Sigmoid colon (tissue), 7 donors: Measurements from ENCODE around the gene PODXL2. TPM values are rescaled to one million over a fixed set of nuclear protein-coding genes. Genes with fewer than 3 reads are reported as not detected.
A peak's percentile ranks its signal among the peaks of the same experiment; 100 is the strongest.

Experiments
- DNase-seq: peaks from one replicate; pipeline ENCODE4 v3.0.0-alpha.2; 2019
- H3K27ac ChIP-seq, 4 donors: fragments of 200-600 bp; sonication (generic); one replicate each; pipeline ENCODE4 v1.5.1; 2016 to 2019; ENCODE audit warnings: mild to moderate bottlenecking in 1 of 4
- H3K27me3 ChIP-seq, 3 donors: fragments of 200-600 bp; sonication (generic); one replicate each; pipeline ENCODE4 v1.5.1; 2019; ENCODE audit warnings: mild to moderate bottlenecking in 1 of 3
- H3K36me3 ChIP-seq, 4 donors: fragments of 200-600 bp; sonication (generic); one replicate each; pipeline ENCODE4 v1.5.1; 2016 to 2019
- H3K4me1 ChIP-seq, 4 donors: fragments of 200-600 bp; sonication (generic); one replicate each; pipeline ENCODE4 v1.5.1; 2017 to 2019
- H3K4me3 ChIP-seq, 4 donors: fragments of 200-600 bp; sonication (generic); one replicate each; pipeline ENCODE4 v1.5.1; 2017 to 2019; ENCODE audit warnings: mild to moderate bottlenecking in 2 of 4, moderate library complexity in 1 of 4
- H3K9me3 ChIP-seq, 4 donors: fragments of 200-600 bp in 3 of 4; sonication (generic) in 3 of 4; one replicate each; pipeline versions ENCODE4 v1.5.1 to v1.6.1; 2013 to 2019
- EP300 ChIP-seq, 4 donors: sonication (generic); formaldehyde crosslinking; IDR thresholded peaks; one replicate each; pipeline ENCODE4 v1.6.1; 2017; ENCODE audit warnings: antibody characterized with exemption in 4 of 4
- POLR2A ChIP-seq, 2 donors: fragments of 450-650 bp; IDR thresholded peaks; one replicate each; pipeline ENCODE4 v1.6.1; 2016; ENCODE audit warnings: antibody characterized with exemption in 2 of 2, mild to moderate bottlenecking in 2 of 2, moderate library complexity in 2 of 2
- POLR2AphosphoS5 ChIP-seq, 4 donors: sonication (generic); formaldehyde crosslinking; IDR thresholded peaks; one replicate each; pipeline ENCODE4 v1.6.1; 2017; ENCODE audit warnings: antibody characterized with exemption in 4 of 4
- WGBS, 2 donors: extraction: QIAGEN DNeasy Blood & Tissue Kit; methylation state at CpG; one replicate each; pipeline ENCODE4 v1.1.7; 2013; 5-methylcytosine and 5-hydroxymethylcytosine counted together
- intact Hi-C: fragments of 100-400 bp; cut with DNase I; formaldehyde crosslinking; loops from one replicate; pipeline ENCODE4 v1.15.1; 2023
- polyA plus RNA-seq, 3 donors: library from polyadenylated mRNA; stranded (reverse); fragments of 200-250 nt; gene quantifications; one replicate each; pipeline ENCODE4 v1.2.3, GENCODE V29; 2013
- total RNA-seq, 4 donors: library from RNA; depleted of rRNA; stranded (reverse); fragments of >200 nt; gene quantifications; one replicate each; pipeline ENCODE4 v1.1.0, GENCODE V29; 2016
- TF ChIP-seq, protein P1 (sequence below), 4 experiments: fragments of 450-650 bp in 3 of 4; fragments of 200-600 bp in 1 of 4; IDR thresholded peaks; one replicate each; pipeline ENCODE4 v1.5.1; 2016 to 2019; ENCODE audit warnings: antibody characterized with exemption in 4 of 4, mild to moderate bottlenecking in 3 of 4, moderate library complexity in 2 of 4
- donor health status: healthy with polysubstance abuse.
- donor health status: Bipolar disorder and iron deficiency.
- donor health status: healthy.

PODXL2 gene
- total and polyA plus RNA-seq, 7 donors: 2.0 to 16.7 (median 2.8) TPM

DNA sequence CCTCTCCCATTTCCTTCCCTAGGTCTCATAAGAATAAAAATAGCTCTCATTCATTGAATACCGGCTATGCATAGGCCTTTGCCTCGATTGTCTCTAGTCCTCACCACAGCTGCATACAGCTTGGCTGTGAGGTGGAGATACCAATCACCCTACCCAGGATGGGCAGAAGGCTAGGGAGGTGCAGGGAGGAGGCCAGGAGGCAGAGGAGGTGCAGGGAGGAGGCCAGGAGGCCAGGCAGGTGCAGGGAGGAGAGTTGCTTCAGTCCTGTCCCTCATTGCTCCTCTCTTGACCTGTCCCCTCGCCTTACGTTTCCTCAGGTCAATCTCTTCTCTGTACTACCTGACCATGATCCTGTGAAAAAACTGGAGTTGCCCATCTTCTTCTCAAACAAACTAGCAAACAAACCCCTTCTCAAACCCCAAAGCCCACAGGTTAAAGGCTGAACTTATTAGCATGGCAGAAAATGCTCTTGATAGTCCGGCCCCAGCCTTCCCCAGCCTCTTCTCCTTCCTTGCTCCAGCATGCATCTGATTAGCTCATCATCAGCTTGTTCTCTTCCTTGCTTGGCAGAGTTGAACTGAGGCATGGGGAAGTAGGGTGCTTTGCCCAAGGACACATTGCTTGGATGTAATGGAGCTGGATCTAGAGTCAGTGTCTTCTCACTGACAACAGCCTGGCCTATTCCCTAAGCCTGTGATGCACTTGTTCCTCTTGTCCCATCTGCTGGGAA lies 15.8 kb downstream of the PODXL2 start:
- Histone ChIP-seq H3K27ac (no peak overlapping the region), H3K36me3 (no peaks in the 10 kb centered on the region), H3K27me3 (no peaks in the 10 kb centered on the region), H3K4me3 (no peak overlapping the region), H3K9me3 (no peaks in the 10 kb centered on the region), H3K4me1 (no peaks in the 10 kb centered on the region)
- DNase-seq: peak; percentile 19
- 81 to 92% methylated on average over 5 of the region's 5 CpGs for whole genome bisulfite sequencing, 2 donors
- intact Hi-C loops: no loop called here
- TF ChIP-seq EP300 (IDR thresholded peaks at IDR 0.05): no peak
- no peak for TF ChIP-seq POLR2A (IDR thresholded peaks at IDR 0.05)
- TF ChIP-seq POLR2AphosphoS5 (IDR thresholded peaks at IDR 0.05): no peak
- TF ChIP-seq, protein P1, sequence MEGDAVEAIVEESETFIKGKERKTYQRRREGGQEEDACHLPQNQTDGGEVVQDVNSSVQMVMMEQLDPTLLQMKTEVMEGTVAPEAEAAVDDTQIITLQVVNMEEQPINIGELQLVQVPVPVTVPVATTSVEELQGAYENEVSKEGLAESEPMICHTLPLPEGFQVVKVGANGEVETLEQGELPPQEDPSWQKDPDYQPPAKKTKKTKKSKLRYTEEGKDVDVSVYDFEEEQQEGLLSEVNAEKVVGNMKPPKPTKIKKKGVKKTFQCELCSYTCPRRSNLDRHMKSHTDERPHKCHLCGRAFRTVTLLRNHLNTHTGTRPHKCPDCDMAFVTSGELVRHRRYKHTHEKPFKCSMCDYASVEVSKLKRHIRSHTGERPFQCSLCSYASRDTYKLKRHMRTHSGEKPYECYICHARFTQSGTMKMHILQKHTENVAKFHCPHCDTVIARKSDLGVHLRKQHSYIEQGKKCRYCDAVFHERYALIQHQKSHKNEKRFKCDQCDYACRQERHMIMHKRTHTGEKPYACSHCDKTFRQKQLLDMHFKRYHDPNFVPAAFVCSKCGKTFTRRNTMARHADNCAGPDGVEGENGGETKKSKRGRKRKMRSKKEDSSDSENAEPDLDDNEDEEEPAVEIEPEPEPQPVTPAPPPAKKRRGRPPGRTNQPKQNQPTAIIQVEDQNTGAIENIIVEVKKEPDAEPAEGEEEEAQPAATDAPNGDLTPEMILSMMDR (IDR thresholded peaks at IDR 0.05): no peak

DNA sequence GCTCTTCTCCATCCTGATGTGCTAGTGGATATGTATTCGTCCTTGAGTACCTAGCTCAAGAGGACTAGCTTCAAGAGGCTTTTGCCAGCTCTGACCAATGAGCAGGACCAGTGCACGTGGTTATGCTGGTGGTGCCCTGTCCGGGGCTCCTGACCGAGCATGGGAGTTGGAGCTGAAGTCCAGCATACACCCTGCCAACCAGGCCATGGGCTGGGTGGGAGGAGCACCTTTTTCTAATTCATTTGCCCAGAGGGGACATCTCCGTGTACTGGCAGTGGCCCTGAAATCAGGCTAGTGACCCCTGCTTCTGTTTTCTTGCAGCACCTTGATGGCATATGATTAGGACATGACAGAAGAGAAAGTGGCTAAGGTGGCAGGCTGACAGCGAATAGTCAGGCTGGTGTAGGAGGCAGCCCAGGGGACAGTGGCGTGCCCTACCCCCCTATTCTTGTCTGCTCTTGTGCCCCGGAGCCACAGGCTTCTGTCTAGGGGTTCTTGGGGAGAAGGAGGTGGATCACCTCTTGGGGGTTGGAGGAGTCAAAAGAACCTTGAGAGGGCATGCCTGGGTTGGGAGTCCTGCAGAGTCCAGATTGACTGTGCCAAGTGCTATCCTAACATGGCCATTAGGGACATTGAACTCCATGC lies 16.5 kb downstream of the PODXL2 start:
- H3K36me3 ChIP-seq: no peaks in the 10 kb centered on the region
- 94 to 95% methylated on average over 8 of the region's 8 CpGs for WGBS, 2 donors
- no peak for TF ChIP-seq EP300 (IDR thresholded peaks at IDR 0.05)
- TF ChIP-seq, protein P1 (IDR thresholded peaks at IDR 0.05): no peak
- no peak for TF ChIP-seq POLR2A (IDR thresholded peaks at IDR 0.05)
- TF ChIP-seq POLR2AphosphoS5 (IDR thresholded peaks at IDR 0.05): no peak
- no peaks in the 10 kb centered on the region for H3K9me3 ChIP-seq
- H3K27me3 ChIP-seq: no peaks in the 10 kb centered on the region
- no peak for DNase-seq
- no peaks in the 10 kb centered on the region for H3K4me1 ChIP-seq
- intact Hi-C loops: no loop called here
- no peak overlapping the region for H3K27ac ChIP-seq
- no peak overlapping the region for H3K4me3 ChIP-seq

DNA sequence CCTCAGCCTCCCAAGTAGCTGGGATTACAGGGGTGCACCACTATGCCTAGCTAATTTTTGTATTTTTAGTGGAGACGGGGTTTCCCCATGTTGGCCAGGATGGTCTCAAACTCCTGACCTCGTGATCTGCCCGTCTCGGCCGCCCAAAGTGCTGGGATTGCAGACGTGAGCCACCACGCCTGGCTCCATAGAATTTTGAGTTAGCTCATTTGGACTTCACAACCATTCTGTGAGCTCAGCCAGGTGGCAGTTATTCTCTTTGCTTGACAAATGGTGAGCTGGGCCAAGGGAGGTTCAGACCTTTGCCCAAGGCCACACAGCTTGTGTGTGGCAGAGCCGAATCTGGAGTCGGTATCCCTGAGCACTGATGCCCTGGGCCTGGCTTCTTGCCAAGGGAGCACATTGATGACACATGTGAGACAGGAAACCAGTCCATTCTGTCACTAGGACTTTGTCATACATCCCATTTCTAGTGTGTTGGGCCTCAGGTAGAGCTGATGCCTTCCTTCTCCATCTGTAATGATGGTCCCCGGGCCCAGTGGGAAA lies 17.6 kb downstream of the PODXL2 start:
- WGBS, 2 donors: 93 to 95% methylated on average over 10 of the region's 10 CpGs
- Histone ChIP-seq H3K36me3 (no peaks in the 10 kb centered on the region), H3K27me3 (no peaks in the 10 kb centered on the region), H3K4me3 (no peak overlapping the region), H3K9me3 (no peaks in the 10 kb centered on the region), H3K4me1 (no peaks in the 10 kb centered on the region), H3K27ac (no peak overlapping the region)
- no peak for TF ChIP-seq EP300 (IDR thresholded peaks at IDR 0.05)
- TF ChIP-seq, protein P1 (IDR thresholded peaks at IDR 0.05): no peak
- no peak for TF ChIP-seq POLR2A (IDR thresholded peaks at IDR 0.05)
- no peak for TF ChIP-seq POLR2AphosphoS5 (IDR thresholded peaks at IDR 0.05)
- no peak for DNase-seq
- intact Hi-C loops: no loop called here

DNA sequence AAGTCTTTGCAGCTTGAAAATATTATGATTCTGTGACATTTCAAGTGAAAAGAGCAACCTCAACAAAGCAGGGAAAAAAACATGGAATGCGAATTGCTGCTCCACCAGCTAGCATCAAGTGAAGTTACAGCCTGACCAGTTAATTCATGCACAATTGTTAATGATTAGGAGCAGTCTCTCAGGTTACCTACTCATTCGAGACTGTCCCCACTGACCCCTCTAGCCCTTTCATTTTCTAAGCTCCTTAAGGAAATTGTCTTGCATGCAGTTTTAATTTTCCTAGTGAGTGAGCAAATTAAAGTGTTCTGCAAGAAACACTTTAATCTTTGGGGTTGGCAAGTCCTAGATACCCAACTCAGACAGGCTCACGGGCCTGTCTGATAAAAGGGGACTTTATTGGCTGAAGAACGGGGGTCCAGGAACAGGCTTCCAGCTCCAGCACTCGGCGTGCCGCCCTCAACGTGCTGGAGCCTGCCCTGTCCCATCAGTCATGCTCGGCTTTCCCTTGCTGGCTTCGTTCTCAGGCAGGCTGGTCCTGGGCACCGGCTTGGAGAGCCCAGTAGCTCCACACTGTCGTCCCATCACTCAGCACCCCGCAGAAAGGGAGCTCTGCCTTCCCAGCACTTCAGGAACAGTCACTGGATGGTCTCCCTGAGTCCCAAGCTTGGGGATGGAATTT lies 18.3 kb downstream of the PODXL2 start:
- TF ChIP-seq POLR2A (IDR thresholded peaks at IDR 0.05) (no peak), POLR2AphosphoS5 (IDR thresholded peaks at IDR 0.05) (no peak), EP300 (IDR thresholded peaks at IDR 0.05) (no peak)
- TF ChIP-seq, protein P1 (IDR thresholded peaks at IDR 0.05): no peak
- intact Hi-C loops: no loop called here
- DNase-seq: no peak
- Histone ChIP-seq H3K4me3 (no peak overlapping the region), H3K27ac (no peak overlapping the region), H3K9me3 (no peaks in the 10 kb centered on the region), H3K4me1 (peaks cover 0 to 2% (median under 1%) of the 10 kb centered on the region in 4 donors), H3K27me3 (no peaks in the 10 kb centered on the region), H3K36me3 (no peaks in the 10 kb centered on the region)
- 92 to 93% methylated on average over 13 of the region's 13 CpGs for WGBS, 2 donors
